Endothelial cell of umbilical vein (primary cell): ENCODE measurements around the gene SCAP. TPM values are rescaled to one million over a fixed set of nuclear protein-coding genes. Genes with fewer than 3 reads are reported as not detected.

Source experiments
- BruUV-seq: library from RNA; stranded (reverse); fragments of 400-500 nt; replicated peaks from 2 replicates; lab custom pipeline; 2021; lab: Mats Ljungman, UMichigan
- CTCF ChIA-PET: fragments of 300-600, 350-600 bp; sonication (Branson Sonifier 250); formaldehyde crosslinking; loops from one replicate; lab custom pipeline; 2021; ENCODE audit warnings: antibody characterized with exemption, inconsistent platforms; lab: Charles Lee
- POLR2A ChIA-PET: fragments of 300-600, 350-600 bp; sonication (Branson Sonifier 250); formaldehyde crosslinking; loops from one replicate; lab custom pipeline; 2021; ENCODE audit warnings: antibody characterized with exemption, inconsistent platforms; lab: Charles Lee
- DNase-seq: peaks from one replicate; pipeline ENCODE4 v3.0.0-alpha.2; 2011; ENCODE audit warnings: low read depth, low spot score
- FAIRE-seq: peaks from 2 replicates; lab custom pipeline; 2011; peaks lifted over from hg19 to GRCh38; lab: Jason Lieb, UNC
- H2AFZ ChIP-seq: 2 replicates; pipeline ENCODE4 v1.6.0; 2012; ENCODE audit warnings: low read depth, low read length, control low read depth, inconsistent platforms
- H3K27ac ChIP-seq: 2 replicates; pipeline ENCODE4 v1.5.1; 2011; ENCODE audit warnings: low read depth, mild to moderate bottlenecking, control low read depth, low read length, moderate library complexity; ENCODE audit not compliant: insufficient read depth
- H3K27me3 ChIP-seq, 2 experiments: 2 replicates each; pipeline versions ENCODE4 v1.6.0 to v1.6.1; 2011; ENCODE audit warnings: low read length in 2 of 2, mixed read lengths in 1 of 2; ENCODE audit not compliant: control insufficient read depth in 2 of 2, insufficient read depth in 2 of 2
- H3K36me3 ChIP-seq, 2 experiments: 2 replicates in 1 of 2; 3 replicates in 1 of 2; pipeline ENCODE4 v1.5.1; 2011; ENCODE audit warnings: low read length in 2 of 2, mild to moderate bottlenecking in 1 of 2, moderate library complexity in 1 of 2; ENCODE audit not compliant: control insufficient read depth in 2 of 2, insufficient read depth in 2 of 2; ENCODE audit errors: extremely low read depth in 1 of 2
- H3K4me1 ChIP-seq: 3 replicates; pipeline ENCODE4 v1.5.1; 2011; ENCODE audit warnings: mild to moderate bottlenecking, low read length; ENCODE audit not compliant: control insufficient read depth, insufficient read depth; ENCODE audit errors: extremely low read depth
- H3K4me2 ChIP-seq: 2 replicates; pipeline ENCODE4 v1.6.1; 2011; ENCODE audit warnings: low read length, control low read depth, mixed read lengths; ENCODE audit not compliant: insufficient read depth
- H3K4me3 ChIP-seq, 3 experiments: fragments of 200-600 bp in 1 of 3; sonication (generic), shearing (Covaris generic) in 1 of 3; replicated peaks in 1 of 3; 2 replicates each; pipeline ENCODE4 v1.5.1; 2011 to 2016; ENCODE audit warnings: control low read depth in 3 of 3, low read length in 3 of 3, mild to moderate bottlenecking in 2 of 3, inconsistent platforms in 1 of 3, low read depth in 1 of 3, moderate library complexity in 1 of 3; ENCODE audit not compliant: insufficient read depth in 1 of 3
- H3K79me2 ChIP-seq: 2 replicates; pipeline ENCODE4 v1.6.0; 2012; ENCODE audit warnings: low read length, inconsistent platforms; ENCODE audit not compliant: control insufficient read depth, insufficient read depth
- H3K9ac ChIP-seq: replicated peaks from 2 replicates; pipeline ENCODE3; 2011; ENCODE audit warnings: low read length, control low read depth; ENCODE audit not compliant: insufficient read depth; ENCODE audit errors: extremely low read depth
- H3K9me1 ChIP-seq: replicated peaks from 3 replicates; pipeline ENCODE4 v1.6.0; 2011; ENCODE audit warnings: mild to moderate bottlenecking, low read length; ENCODE audit not compliant: control insufficient read depth, insufficient read depth; ENCODE audit errors: extremely low read depth
- H3K9me3 ChIP-seq: replicated peaks from 2 replicates; pipeline ENCODE4 v1.5.1; 2012; ENCODE audit warnings: low read length, inconsistent platforms; ENCODE audit not compliant: control insufficient read depth, insufficient read depth
- H4K20me1 ChIP-seq: replicated peaks from 2 replicates; pipeline ENCODE3; 2011; ENCODE audit warnings: mild to moderate bottlenecking, low read length; ENCODE audit not compliant: control insufficient read depth, insufficient read depth; ENCODE audit errors: extremely low read depth
- CTCF ChIP-seq, 2 donors: IDR thresholded peaks; 1 replicate in 1 of 2; 2 replicates in 1 of 2; pipeline ENCODE4 v1.5.1; 2011; ENCODE audit warnings: low read length in 2 of 2, mild to moderate bottlenecking in 2 of 2, moderate library complexity in 2 of 2, control low read depth in 1 of 2, inconsistent platforms in 1 of 2, low read depth in 1 of 2; ENCODE audit not compliant: insufficient read depth in 1 of 2; ENCODE audit errors: extremely low read depth in 1 of 2
- FOS ChIP-seq: IDR thresholded peaks from 2 replicates; pipeline ENCODE4 v1.6.1; 2011; ENCODE audit warnings: mild to moderate bottlenecking, low read length, moderate library complexity, borderline replicate concordance; ENCODE audit not compliant: insufficient read depth
- GATA2 ChIP-seq: IDR thresholded peaks from 2 replicates; pipeline ENCODE4 v1.7.0; 2011; ENCODE audit warnings: low read depth, mild to moderate bottlenecking, moderate library complexity, mixed read lengths, low read length; ENCODE audit not compliant: insufficient read length, insufficient read depth
- JUN ChIP-seq: IDR thresholded peaks from 2 replicates; pipeline ENCODE4 v1.6.1; 2011; ENCODE audit warnings: borderline replicate concordance, low read depth; ENCODE audit not compliant: insufficient read length, insufficient read depth
- MAX ChIP-seq: IDR thresholded peaks from 2 replicates; pipeline ENCODE4 v1.6.1; 2011; ENCODE audit not compliant: insufficient read depth, insufficient read length
- POLR2AphosphoS5 ChIP-seq: IDR thresholded peaks from 2 replicates; pipeline ENCODE4 v1.6.1; 2012; ENCODE audit warnings: low read depth, mild to moderate bottlenecking, control low read depth, low read length, moderate library complexity; ENCODE audit not compliant: insufficient read depth
- dilution Hi-C: fragments of 300-500 bp; cut with MboI; formaldehyde crosslinking; loops from one replicate; pipeline ENCODE4 v1.15.0; 2019; ENCODE audit warnings: low sequenced_read_pairs; ENCODE audit not compliant: extremely low pct_ligation_motif_present
- intact Hi-C: fragments of 100-400 bp; cut with micrococcal nuclease; formaldehyde crosslinking; loops from one replicate; pipeline ENCODE4 v1.10.0; 2022
- polyA plus RNA-seq, 4 experiments: library from polyadenylated mRNA; depleted of rRNA in 3 of 4; stranded (reverse) in 3 of 4; unstranded in 1 of 4; fragments of >200 nt; gene quantifications; 2 replicates each; pipeline versions ENCODE4 v1.2.1 to v1.2.3, GENCODE V29; 2011 to 2012; ENCODE audit warnings: missing spikeins in 1 of 4
- total RNA-seq: library from RNA; stranded (reverse); gene quantifications from 2 replicates; pipeline ENCODE4 v1.2.3, GENCODE V29; 2021

The SCAP gene
- total and polyA plus RNA-seq, 2 donors (not counting 3 experiments of a cell fraction or from before 2014, with no cell fraction given): 34.7 to 59.0 TPM

- Histone ChIP-seq H3K79me2 (peaks cover 30% of the 10 kb centered on the region), H4K20me1 (no peaks in the 10 kb centered on the region), H3K9me1 (no peaks in the 10 kb centered on the region), H3K4me2 (no peak overlapping the region), H3K9ac (no peak overlapping the region), H3K4me1 (no peaks in the 10 kb centered on the region), H3K27ac (no peak overlapping the region), H3K36me3 (no peaks in the 10 kb centered on the region), H3K4me3 (no peak overlapping the region), H3K27me3 (no peaks in the 10 kb centered on the region), H2AFZ (no peak overlapping the region), H3K9me3 (no peaks in the 10 kb centered on the region)
- dilution Hi-C loops: no loop called here
- BruUV-seq: no TSS peak
- TF ChIP-seq CTCF (IDR thresholded peaks at IDR 0.05; ENCODE audit: extremely low read depth in 1 of 2, insufficient read depth in 1 of 2, low read depth in 1 of 2, low read length in 2 of 2): no peak
- TF ChIP-seq POLR2AphosphoS5: no peak
- no peak for TF ChIP-seq GATA2
- no peak for TF ChIP-seq FOS
- no peak for TF ChIP-seq MAX
- TF ChIP-seq JUN: no peak
- ChIA-PET POLR2A (no interaction called here), CTCF (interaction anchor here (1.0 to 1.2 kb wide), 2 partner anchors 53 to 364 kb away, joined by 3 to 4 read pairs; no protein-coding TSS in a partner anchor)
- no peak for FAIRE-seq
- intact Hi-C loops: no loop called here
- no peak for DNase-seq
Measured at GRCh38 chr3:47473391-47473790, 2.4 kb downstream of the SCAP start.
